ENCODE results near the gene YY1AP1. TPM values are rescaled to one million over a fixed set of nuclear protein-coding genes. Genes with fewer than 3 reads are reported as not detected.
A peak's percentile ranks its signal among the peaks of the same experiment; 100 is the strongest.
"Not testable (repeated sequence)": the region's sequence is repeated elsewhere in the genome, so short reads cannot be mapped to it uniquely, and the experiment has no call there.

YY1AP1 gene
- polyA plus RNA-seq (2014; cell fraction: cytosol; rRNA removed): 40.0 and 45.8 TPM in 2 replicates
- polyA plus RNA-seq (2014; cell fraction: nucleus; rRNA removed): 51.4 and 73.1 TPM in 2 replicates

GRCh38 chr1:155688324-155689080 is at the start of gene YY1AP1:
Gene YY1AP1, minus strand, starts transcription at chr1:155688774. Its CDS starts 8,338 bp downstream, at chr1:155680436.
- DNase-seq (ENCODE audit: low spot score): peak; percentile 90

DNA sequence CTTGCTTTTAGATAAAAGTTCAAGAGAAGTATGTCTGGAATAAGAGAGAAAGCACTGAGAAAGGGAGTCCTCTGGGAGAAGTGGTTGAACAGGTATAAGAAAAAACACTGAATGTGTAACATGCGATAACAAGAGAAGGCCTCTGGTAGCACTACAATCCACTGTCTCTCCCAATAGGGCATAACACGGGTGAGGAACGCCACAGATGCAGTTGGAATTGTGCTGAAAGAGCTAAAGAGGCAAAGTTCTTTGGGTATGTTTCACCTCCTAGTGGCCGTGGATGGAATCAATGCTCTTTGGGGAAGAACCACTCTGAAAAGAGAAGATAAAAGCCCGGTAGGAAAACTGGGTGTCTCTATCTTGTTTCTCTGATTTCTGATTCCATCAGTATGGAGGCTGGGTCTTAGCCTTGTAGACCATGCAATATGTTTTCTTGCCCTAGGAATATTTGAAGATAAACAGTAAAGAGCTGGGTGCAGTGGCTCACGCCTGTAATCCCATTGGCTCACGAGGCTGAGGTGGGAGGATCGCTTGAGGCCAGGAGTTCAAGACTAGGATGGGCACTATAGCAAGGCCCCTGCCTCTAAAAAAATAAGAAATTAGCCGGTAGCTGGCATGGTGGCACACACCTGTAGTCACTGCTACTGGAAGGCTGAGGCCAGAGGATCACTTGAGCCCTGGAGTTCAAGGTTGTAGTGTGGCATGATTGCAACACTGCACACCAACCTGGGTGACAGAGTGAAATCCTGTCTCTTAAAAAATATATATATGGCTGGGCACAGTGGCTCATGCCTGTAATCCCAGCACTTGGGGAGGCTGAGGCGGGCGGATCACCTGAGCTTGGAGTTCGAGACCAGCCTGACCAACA is 40.7 kb upstream of the YY1AP1 start:
- peak; percentile 79 for DNase-seq (ENCODE audit: low spot score)

DNA sequence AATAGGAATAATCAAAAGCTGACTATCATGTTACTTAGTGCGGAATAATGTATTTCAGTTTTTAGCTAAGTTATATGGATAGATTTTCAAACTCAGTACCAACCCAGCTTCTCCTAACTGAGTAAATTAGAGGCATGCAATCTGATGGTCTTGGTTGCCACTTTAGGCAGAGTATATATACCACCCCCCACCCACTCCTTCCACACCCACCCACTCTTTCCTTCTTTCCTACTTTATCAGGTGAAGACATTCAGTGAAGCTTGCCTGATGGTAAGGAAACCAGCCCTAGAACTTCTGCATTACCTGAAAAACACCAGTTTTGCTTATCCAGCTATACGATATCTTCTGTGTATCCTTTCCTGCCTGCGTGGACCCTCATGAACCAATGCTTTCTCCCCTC is 36.6 kb upstream of the YY1AP1 start:
- no peak for DNase-seq (ENCODE audit: low spot score)

DNA sequence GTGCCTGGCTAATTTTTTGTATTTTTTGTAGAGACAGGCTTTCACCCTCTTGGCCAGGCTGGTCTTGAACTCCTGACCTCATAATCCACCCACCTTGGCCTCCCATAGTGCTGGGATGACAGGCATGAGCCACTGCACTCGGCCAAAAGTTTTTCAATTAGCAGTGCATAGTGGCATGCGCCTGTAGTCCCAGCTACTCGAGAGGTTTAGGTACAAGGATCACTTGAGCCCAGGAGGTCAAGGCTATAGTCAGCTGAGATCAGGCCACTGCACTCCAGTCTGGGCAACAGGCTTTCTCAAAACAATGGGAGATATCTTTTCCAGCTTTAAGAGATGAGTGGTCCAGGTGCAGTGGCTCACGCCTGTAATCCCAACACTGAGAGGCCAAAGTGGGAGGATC is 31.1 kb upstream of the YY1AP1 start:
- no peak for DNase-seq (ENCODE audit: low spot score)

GRCh38 chr1:155718524-155719115 is 30.0 kb upstream of the YY1AP1 start:
- not testable (repeated sequence) for DNase-seq (ENCODE audit: low spot score)

DNA sequence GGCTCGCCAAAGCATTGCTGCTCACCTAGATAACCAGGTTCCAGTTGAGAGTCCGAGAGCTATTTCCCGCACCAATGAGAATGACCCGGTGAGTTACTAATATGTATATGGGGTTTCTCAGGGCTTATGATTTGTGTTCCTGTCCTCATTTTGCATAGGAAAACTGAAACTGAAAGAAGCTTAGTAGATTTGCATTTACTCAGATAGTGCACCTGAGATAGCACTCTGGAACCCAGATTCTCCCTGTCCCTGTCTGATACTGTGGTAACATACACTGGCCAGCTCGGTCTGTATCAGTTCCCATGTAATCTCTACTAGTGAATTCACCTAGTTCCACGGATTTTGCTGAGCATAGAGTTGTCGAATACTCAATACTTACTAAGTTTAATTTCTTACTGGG is 28.5 kb upstream of the YY1AP1 start:
- no peak for DNase-seq (ENCODE audit: low spot score)

DNA sequence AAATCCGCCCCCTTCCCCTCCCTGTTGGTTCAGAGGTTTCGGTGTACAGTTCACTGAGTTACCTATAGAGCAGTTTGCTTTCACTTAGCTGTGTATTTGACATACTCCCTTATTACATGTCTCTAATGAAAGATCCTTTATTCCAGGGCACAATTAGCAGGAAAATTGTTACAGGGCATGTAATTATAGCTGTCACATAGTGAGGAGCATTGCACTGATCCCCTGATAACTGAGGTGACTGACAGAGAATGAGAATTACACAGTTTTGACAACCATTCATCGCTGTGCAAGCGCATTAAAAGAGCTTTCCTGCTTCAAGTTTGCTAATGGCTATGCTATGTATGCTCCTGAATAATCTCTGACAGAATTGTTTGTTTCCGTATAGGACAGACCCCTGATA is 27.2 kb upstream of the YY1AP1 start:
- no peak for DNase-seq (ENCODE audit: low spot score)

GRCh38 chr1:155715056-155715455 is 26.5 kb upstream of the YY1AP1 start:
- DNase-seq (ENCODE audit: low spot score): not testable (repeated sequence)

DNA sequence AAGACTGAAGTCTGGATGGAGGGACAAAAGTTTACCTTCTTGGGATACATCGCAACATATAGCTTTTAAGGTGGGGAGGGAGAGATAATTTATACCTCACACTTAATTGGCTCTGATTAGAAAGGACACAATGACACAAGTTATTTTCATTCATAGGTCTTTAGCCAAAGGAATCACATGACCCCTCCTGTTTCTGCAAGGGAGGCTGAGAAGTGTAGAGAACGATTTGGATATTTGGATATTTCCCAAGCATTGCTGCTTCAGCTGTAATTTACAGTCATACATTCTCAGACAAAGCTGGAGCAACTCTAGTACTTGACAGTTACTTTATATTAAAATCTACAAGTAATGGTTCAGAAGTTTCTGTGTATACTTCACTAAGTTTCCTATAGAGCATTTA is 24.5 kb upstream of the YY1AP1 start:
- DNase-seq (ENCODE audit: low spot score): no peak

GRCh38 chr1:155712636-155713035 is 24.1 kb upstream of the YY1AP1 start:
- DNase-seq (ENCODE audit: low spot score): not testable (repeated sequence)

GRCh38 chr1:155711457-155711856 is 22.9 kb upstream of the YY1AP1 start:
- not testable (repeated sequence) for DNase-seq (ENCODE audit: low spot score)

GRCh38 chr1:155709391-155709790 is 20.8 kb upstream of the YY1AP1 start:
- no peak for DNase-seq (ENCODE audit: low spot score)

DNA sequence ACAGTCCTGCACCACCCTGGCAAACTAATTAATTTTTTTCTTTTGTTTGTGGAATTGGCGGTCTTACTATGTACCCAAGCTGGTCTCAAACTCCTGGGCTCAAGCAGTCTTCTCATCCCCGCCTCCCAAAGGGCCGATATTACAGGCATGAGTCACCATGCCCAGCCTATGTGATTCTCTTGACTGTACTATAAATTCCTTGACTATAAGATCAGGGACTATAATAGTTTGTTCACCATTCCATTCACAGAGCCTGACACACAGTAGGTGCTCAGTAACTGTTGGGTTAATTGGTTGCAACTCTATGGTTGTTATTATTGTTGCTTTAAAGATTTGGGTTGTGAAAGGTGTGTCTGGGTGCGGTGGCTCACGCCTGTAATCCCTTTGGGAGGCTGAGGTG is 17.6 kb upstream of the YY1AP1 start:
- DNase-seq (ENCODE audit: low spot score): no peak

GRCh38 chr1:155704414-155704813 is 15.8 kb upstream of the YY1AP1 start:
- not testable (repeated sequence) for DNase-seq (ENCODE audit: low spot score)

- no peak for DNase-seq (ENCODE audit: low spot score)
Observed at GRCh38 chr1:155703216-155703615, 14.6 kb upstream of the YY1AP1 start.

- not testable (repeated sequence) for DNase-seq (ENCODE audit: low spot score)
Observed at GRCh38 chr1:155701675-155702074, 13.1 kb upstream of the YY1AP1 start.

- DNase-seq (ENCODE audit: low spot score): peak; percentile 44
Observed at GRCh38 chr1:155699062-155699461, 10.5 kb upstream of the YY1AP1 start.

GRCh38 chr1:155698382-155699038 is 9.9 kb upstream of the YY1AP1 start:
- no peak for DNase-seq (ENCODE audit: low spot score)

DNA sequence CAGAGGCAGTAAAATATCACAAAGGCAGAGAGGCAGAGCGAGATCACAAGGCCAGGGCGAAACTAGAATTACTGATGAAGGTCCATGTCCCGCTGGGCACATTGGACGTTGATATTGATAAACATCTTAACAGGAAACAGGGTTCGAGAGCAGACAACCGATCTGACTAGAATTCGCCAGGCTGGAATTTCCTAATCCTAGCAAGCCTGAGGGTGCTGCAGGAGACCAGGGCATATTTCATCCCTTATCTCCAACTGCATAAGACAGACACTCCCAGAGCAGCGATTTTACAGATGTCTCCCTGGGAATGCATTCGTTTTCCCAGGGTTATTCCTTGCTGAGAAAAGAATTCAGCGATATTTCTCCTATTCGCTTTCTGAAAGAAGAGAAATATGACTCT is 9.0 kb upstream of the YY1AP1 start:
- peak; percentile 81 for DNase-seq (ENCODE audit: low spot score)

DNA sequence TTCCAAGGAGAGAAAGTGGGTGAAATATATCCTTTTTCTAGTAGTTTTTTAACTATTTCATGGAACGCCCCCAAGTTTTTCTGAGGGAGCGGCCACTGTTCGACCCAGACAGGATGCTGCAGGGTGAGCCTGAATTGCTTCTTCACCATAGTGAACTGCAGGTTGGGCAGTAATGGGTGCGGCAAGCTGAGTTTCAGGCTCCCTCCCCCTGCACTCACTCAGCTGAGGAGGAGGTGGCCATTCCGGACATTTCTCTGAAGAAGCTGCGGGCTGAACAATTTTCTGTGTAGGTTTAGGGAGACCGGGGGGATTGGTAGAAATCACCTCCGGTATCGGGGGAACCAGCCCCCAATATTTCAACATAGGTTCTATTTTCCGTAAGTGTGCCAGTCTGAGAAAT is 8.5 kb upstream of the YY1AP1 start:
- no peak for DNase-seq (ENCODE audit: low spot score)

DNA sequence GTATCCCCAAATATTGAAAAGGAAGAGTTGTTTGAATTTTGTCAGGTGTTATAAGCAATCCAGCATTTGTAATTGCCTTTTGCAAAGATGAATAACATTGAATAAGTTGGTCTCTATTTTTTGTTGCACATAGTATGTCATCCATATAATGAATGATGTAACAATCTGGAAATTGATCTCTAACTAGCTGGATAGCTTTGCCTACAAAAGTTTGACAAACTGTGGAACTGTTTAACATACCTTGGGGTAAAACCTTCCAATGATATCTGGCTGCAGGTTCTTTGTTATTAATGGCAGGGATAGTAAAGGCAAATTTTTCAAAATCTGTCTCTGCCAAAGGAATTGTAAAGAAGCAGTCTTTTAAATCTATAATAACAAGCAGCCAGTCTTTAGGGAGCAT is 8.0 kb upstream of the YY1AP1 start:
- no peak for DNase-seq (ENCODE audit: low spot score)

DNA sequence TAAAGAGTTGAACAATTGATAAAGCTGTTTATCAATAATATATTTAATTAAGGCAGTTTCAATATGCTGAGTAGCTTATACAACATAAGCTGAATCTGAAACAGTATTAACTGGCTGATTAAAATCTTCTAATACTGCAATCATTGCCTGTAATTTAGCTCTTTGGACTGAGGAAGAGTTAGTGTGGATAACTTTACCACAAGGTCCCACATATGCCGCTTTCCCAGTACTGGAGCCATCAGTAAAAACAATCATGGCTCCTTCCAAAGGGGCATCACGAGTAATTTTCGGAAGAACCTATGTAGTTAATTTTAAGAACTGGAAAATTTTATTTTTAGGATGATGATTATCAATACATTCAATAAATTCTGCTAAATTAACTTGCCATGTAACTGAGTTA is 7.0 kb upstream of the YY1AP1 start:
- no peak for DNase-seq (ENCODE audit: low spot score)

Data from SK-N-DZ (cell line).